G401.6 (cell line): ENCODE measurements around the gene P2RY2.

Experiments used
- FAIRE-seq: peaks from 2 replicates; lab custom pipeline; 2012; peaks lifted over from hg19 to GRCh38; lab: Jason Lieb, UNC

Gene P2RY2

DNA sequence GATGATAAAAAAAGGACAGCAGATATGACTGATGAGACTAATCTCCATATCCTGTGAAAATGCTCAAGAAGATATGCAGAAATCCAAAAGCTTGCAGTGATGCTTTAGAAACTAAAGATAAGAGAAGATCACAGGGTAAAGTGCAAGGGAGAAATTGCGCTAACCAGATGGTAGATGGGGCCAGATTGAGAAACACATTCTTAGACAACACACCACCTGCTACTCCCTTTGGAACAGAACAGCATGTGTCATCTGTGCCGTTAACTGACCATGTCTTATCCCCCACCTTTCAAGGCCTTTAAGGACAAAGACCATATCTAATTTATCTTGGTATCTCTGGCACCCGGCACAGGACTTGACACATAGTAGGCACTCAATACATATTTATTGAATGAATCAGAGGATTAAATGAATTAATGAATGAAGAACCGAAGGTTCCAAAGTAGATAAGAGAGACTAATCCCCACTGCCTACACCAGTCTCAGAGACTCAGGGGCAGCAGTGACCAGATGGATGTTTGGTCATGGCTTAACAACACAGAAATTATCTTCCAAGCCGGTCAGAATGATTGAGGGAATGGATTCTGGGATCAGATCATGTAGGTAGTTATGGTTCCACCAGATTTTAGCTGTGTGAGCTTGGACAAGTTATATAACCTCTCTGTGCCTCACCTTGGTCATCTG is 12.3 kb upstream of the P2RY2 start:
- no peak for FAIRE-seq

DNA sequence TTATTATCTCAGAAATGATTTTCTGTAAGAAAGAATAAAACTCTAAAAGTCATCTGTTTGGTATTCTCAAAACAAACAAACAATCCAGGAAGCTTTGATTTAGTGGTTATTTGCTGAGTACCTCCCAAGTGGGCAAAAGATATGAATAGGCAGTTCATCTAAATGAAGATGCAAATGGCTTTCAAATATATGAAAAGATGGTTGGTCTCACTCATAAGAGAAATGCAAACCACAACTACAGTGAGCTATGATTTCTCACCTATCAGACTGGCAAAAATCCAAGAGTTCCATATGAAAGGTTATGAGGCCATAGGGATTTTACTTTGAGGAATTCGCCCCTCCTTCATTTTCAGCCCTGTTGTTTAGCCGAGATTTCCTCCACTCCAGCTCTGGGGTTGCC is 11.3 kb upstream of the P2RY2 start:
- FAIRE-seq, result no peak

DNA sequence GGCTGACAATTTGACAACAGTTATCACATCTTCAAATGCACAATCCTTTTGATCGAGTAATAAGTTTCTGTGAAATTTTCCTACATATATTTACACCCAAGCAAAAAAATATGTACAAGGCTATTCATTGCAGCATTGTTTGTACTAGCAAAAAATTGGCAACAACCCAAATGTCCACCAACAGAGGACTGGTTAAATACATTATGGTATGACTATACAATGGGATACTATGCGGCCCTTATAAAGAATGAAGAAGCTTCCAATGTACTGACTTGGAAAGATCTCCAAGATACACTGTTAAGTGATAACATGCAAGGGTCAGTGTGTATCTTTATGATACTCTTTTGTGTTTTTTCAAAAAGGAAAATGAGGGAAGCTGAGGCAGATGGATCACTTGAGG is 8.2 kb upstream of the P2RY2 start:
- FAIRE-seq, result no peak

DNA sequence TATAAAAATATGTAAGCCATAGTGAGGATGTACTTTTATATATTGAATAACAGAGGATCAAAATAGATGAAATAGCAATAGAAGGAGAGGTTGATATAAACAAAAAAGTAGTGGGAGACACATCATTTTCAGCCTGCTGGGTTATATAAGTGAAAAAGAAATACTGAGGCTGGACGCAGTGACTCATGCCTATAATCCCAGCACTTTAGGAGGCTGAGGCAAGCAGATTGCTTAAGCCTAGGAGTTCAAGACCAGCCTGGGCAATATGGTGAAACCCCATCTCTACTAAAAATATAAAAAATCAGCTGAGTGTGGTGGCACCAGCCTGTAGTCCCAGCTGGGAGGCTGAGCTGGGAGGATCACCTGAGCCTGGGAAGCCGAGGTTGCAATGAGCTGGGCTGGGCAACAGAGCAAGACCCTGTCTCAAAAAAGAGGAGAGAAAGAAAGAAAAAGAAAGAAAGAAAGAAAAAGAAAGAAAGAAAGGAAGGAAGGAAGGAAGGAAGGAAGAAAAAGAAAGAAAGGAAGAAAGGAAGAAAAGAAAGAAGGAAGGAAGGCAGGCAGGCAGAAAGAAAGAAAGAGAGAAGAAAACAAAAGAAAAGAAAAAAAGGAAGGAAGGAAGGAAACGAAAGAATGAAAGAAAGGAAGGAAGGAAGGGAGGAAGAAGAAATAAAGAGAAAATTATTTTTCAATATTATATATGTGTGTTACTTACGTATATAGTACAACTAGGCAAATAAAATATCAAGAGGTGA is 7.0 kb upstream of the P2RY2 start:
- FAIRE-seq, result no peak

DNA sequence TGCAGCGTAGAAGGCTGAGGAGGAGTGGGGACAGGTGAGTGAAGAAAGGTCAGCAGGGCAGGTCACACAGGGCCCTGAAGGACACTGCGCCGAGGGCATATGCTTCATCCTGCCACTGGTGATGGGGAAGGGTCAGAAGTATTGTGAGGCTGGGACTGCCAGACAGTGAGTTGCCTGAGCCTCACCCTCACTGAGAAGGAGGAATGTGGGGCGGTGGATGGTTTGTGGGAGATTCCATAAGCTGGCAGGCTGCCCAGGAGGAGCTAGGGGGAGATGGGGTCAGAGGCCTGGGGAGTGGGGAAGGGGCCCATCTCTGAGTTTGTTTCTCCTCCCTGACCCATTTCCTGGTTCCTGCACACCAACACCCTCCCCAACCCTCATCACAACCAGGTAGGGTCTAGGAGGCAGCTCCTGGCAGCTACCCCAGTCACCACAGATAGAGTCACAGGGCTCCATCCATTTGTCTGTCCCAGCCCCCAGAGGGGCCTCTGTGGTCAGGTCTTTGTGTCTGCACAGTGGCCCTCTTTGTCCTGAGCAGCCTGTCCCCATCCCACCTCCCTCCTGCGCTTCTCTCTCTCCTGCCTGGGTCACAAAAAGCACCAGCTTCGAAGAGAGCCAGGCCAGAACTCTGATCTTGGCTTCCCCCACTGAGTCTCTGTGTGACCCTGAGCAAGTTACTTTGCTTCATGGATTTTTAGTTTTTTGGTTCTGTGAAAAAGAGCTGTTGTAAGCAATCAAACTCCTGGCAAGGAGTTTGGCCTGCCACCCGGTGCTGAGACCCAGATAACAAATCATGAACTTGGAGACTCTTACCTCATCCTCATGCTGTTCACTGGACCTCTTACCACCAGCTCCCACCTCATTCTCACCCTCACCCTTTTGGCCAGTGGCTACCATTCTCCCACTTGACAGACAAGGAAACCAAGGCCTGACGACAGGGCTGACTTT is 4.6 kb upstream of the P2RY2 start:
- FAIRE-seq, result no peak

DNA sequence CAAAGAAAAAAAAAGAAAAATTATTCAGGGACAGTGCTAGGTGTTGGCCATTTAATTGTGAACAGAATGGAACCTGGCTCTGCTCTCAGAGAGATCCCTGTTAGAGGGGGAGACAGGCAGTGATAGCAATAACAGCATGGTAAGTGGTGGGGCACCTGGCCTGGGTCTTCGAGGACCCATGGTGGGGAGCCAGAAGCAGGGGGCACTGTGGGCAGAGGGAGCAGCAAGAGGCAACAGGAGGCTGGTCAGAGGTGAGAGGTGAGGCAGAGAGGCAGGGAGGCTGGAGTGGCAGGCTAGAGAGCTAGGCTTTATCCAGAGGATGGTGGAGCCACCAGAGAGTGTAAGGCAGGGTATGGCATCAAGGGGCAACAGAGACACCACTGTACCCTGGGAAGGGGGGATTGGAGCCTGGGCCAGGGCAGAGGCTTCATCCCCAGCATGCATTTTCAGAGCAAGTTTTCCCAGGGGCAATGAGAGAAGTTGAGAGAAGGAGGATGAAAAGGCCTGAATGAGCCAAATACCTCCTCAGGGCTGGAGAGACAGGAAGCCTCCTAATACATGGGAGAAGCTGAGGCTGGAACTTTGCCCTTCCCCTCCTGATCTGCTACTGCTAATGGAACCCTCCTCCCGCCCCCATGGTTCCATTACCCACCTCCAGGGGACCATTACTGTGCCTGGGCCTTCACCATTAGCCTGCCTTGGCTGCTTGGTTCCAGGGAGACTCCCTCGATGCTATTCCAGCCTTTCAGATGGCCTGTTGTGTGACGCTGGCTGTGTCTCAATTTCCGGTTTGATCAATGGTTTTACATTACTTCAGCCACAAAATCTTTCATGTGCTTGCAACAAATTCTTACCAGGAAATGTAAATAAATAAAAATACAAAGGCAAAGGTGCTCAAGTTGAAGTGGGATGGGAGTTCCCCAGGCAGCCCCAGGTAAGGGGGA is 2.6 kb upstream of the P2RY2 start:
- FAIRE-seq, result no peak

DNA sequence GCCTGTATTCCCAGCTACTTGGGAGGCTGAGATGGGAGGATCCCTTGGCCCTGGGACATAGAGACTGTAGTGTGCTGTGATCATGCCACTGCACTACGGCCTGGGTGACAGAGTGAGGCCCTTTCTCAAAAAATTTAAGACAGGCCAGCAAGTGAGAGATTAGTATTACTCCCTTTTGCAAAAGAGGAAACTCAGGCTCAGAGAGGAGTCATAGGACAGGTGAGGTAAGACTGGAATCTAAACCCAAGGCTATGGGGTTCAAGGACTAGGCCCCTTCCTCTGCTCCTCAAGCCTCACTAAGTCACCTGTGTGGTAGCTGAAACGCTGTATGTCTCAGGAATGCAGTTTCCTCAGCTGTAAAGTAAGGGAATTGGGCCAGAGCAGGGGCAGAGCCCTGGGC is 1.6 kb upstream of the P2RY2 start:
- FAIRE-seq, result no peak

DNA sequence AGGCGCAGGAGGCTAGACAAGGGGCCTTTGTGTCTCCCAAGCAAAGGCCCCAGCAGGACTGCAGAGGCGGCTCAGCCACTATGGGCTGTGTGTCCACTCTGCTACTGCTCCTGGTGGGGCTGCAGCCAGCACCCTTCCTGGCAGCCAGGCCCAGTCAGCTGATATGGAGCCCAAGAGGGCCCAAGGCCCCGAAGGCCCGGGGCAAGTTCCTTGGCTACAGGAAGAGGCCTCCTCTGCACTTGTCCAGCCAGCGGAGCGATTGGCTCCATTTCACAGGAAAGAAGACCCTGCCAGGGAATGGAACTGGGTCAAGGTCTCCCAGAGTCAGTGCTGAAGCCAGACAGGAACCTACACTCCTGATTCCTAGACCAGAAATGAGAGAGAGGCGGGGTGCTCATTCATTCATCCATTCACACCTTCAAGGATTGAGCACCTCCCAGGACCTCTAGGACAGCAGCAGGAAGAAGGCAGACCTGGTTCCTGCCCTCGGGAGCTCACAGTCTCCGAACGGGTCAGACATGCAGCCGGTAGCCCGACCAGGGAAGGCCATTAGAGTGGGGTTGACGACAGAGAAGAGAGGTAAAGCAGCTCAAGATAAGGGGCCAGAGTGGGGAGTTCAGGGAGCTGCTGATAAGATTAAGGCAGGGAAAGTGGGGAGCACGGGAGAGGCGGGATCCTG is 811 bp upstream of the P2RY2 start:
- no peak for FAIRE-seq

DNA sequence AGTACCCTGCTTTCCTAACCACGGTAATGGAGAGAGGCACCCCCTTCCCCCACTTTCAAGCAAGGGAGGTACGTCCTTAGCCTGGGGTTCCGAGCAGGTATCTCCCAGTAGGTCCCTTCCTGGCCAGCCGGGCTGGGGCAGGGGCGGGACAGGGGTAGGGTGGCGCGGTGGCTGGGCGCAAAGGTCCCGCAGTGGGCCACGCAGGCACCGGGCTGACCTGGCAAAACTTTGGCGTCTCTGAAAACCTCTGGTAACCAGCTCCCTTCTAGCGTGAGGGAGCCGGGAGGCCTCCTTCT is 323 bp upstream of the P2RY2 start:
- no peak for FAIRE-seq

DNA sequence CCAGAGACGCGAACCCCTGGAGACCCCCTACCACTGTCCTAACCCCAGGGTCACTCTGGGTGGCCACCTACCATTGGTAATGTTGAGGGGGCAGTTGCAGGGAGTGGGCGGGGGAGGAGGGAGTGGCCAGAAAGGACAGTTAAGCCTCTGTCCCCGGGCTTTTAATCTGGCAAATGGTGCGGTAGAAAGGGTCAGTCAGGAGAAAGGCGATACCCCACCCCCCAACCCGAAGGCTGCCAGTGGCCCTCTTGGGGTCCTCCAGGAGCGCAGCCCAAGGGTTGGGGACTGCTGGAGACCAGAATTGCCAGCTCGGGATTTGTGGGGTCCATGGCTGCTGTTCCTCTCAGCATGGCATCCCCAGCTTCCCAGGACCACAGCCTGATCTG is 742 bp downstream of the P2RY2 start:
- FAIRE-seq, result no peak

DNA sequence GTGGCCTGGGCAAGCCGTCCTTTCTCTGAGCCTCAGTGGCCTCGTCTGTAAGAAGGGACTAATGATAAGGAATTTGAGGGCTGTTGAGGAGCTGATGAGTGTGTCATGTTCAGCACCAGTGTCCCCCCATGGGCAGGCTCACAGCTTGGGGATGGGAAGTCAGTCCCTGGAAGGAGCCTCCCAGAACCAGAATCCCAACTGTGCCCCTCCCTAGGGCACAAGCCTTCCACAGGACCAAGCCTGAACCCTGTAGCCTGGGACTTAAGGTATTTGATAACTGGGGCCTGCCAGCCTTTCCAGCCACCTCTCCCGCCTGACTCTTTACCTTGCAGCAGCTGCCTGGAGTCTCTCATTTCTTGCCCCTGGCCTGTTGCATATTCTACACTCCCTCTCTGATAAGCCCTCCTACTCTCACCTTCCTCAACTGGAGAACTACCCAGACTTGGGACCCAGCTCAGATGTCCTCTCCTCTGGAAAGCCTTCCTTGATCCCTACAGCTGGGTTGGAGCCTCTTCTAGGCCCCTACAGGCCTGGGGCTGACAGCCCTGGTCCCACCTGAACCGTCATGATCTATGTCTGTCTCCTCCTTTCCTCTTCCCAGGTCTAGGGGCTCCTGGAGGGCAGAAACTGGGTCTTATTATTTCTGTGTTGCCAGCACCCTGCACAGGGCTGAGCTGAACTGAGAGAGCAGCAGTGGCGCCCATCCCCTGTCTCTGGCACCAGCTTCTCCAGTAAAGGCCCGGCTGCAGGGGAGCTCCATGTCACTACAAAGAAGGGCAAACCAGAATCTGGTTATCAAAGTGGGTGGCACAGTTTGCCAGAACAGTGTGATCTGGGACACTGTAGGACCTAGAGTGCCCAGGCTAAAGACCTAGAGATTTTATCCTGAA is 1.6 kb downstream of the P2RY2 start:
- no peak for FAIRE-seq

DNA sequence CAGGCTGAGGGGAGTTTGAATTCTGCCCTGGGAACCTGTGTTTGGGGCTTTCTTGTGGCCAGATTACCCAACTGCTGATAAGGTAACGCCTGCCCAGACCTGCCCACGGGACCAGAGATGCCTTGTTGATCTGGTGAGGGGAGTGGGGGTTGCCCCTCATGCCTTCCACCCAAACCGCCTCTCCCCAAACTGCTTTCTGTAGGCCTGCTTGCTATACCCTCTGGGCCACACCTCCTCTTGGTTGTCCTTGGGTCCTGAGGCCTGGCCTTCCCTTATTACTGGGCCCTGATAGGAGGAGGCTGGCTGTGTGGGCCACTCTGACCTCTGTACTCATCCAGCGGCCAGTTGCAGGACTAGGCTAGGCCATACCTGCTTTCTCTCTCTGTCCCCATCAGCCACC is 3.4 kb downstream of the P2RY2 start:
- no peak for FAIRE-seq

DNA sequence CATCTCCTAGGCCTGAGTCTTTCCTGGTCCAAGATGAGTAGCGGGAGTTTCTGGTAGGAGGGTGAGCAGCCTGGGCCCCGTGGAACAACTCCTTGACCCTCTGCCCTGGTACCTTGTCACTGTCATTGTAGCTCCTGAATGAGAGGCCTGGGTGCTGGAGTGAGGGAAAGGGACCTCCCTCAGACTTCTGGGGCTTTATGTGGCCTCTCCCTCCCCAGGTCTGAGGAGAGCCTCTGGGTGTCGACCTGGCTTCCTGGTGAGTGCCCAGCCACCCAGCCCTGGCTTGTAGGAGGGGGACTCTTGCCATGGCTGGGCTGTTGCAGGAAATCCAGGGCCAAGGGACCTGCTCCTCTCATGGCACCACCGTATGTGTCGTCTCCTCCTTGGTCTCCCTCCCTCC is 3.9 kb downstream of the P2RY2 start:
- FAIRE-seq, result no peak

DNA sequence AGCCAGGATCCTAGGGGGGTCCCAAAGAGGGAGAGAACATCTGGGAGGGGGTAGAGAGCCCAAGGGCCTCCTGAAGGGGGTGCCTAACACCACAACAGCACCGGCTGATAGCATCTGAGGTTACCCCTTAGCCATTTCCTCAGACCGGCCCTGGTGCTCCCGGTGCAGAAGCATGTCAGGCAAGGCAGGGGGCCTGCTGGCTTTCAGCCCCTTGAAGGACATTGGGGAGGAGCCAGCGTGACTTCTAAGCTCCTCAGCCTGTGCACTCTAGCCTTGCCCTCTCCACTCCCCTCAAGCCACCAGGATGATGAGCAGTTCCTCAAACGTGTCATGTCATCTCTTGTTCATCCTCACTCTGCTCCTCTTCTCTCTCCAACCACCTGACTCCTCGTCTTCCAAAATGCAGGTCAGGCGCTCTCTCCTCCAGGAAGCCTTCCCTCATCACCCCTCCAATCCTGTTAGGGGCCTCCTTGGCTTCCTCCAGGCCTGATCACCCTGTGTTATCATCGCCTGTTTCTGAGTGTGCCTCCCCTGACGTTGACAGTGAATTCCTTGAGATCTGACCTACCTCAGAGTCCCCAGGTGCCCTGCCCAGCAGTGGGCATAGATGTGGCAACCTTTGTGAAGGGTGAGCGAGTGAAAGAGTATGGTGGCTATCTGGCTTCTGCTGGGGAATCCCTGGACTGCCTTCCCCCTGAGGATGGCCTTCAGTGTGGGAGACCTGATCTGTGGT is 6.1 kb downstream of the P2RY2 start:
- no peak for FAIRE-seq

DNA sequence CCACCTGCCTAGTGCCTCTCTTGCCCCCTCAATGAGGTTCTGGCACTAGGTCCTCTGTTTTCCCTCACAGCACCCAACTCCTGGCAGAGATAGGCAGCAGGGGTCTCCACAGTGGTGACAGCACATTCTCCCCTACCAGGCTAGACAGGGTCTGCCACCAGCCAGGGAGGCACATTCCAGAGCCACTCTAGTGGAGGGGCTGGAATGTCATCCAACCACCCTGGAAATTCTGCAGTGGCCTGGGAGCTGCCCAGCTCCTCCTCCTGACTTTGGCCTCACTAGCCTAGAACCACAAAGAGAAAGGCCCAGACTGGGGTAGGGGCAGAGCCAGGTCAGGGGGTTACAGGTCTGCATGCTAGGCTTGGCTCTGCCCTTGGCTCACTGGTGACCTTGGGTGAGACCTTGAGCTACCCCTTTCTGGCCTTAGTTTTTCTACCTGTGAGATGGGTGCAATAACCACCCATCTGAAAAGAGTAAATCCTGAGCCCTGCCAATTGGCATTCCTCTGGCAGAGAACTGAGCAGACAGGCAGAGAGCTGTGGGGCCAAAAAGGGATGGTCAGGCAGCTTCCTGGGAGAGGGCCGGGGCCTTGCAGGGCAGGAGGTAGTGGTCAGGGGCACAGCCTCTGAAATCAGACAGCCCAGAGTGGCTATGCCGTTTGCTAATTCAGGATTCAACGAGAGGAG is 7.1 kb downstream of the P2RY2 start:
- FAIRE-seq, result no peak

DNA sequence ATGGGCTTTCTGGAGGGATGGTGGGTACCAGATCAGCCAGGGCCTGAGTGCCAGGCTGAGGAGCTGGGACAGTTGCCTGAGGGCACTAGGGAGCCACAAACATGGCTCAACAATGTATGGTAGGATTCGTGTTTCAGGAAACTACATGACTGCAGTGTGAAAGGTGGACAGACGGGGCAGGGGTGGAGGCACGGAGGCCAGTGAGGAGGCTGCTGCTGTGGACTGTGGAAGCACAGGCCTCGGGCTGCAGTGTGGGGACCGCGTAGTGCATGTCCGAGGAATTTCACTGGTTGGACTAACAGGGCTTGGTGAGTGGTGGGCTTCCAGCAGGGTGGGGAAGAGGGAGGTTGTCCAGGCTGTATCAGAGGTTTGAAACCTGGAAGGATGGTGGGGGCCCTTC is 7.8 kb downstream of the P2RY2 start:
- FAIRE-seq, result no peak

DNA sequence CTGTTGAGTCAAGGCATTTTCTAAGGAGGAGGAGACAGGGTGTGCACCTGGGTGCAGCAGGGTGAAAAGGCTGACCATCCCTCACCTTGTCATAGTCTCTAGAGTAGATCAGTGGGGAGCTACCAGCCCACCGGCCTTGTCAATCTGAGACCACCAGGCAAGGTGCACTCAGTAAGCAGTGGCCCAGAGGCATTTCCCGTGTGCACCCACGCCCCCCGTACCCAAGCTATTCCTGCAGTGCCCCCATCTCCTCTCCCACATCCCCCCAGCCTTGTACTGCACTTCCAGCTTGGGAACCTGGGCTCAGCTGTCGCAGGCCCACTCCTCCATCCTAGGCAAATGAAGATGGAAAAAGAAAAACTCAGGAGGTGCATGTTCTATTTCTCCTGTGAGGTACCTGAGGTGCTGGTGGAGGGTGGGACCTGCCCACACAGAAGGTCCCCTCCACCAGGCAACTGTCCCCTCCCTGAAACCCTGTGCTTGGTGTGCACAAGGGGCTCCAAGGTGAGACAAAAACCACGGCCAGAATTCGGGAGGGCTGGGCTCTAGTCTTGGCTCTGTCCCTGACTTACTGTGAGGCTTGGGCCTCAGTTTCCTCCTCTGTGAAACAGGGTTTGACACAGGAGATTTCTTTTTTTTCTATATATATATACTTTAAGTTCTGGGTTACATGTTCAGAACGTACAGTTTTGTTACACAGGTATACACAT is 8.4 kb downstream of the P2RY2 start:
- FAIRE-seq, result no peak

DNA sequence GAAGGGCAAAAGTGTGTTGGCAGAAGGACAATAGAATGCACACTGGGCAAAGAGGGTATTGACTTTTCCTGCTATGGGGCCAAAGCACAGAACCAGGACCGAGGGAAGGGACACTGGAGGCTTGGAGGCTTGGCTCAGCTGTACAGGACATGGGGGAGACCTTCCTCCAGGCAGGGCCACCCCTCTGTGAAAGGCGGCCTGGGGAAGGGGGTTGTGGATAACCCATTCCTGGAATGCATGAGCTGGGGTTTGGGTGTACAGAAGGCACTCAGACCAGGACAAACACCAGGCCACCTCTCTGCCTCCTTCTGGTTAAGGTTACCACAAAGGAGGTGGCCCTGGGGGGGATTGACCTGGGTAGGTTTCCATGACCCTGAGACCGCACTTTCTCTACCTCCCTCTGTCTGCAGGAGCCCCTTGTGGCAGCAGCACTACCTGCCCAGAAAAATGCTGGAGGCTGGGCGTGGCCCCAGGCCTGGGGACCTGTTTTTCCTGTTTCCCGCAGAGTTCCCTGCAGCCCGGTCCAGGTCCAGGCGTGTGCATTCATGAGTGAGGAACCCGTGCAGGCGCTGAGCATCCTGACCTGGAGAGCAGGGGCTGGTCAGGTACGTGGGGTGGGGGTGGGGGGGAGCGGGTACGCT is 9.6 kb downstream of the P2RY2 start:
- FAIRE-seq, result no peak
